Dermis blood vessel endothelial cell (primary cell): ENCODE results near the gene BARHL1. TPM values are rescaled to one million over a fixed set of nuclear protein-coding genes. Genes with fewer than 3 reads are reported as not detected.

Experiments
- DNase-seq: peaks from one replicate; pipeline ENCODE4 v3.0.0; 2010
- total RNA-seq: library from RNA; depleted of rRNA; stranded (reverse); fragments of >200 nt; gene quantifications from 2 replicates; pipeline ENCODE4 v1.2.3, GENCODE V29; 2014

BARHL1 gene
- total RNA-seq, 1 donor from 2014 or later, result not detected

- DNase-seq, result no peak
Measured at GRCh38 chr9:132587592-132587955, 5.2 kb downstream of the BARHL1 start.

GRCh38 chr9:132588098-132588497 is 5.7 kb downstream of the BARHL1 start:
- DNase-seq, result no peak

GRCh38 chr9:132588501-132589147 is 6.2 kb downstream of the BARHL1 start:
- DNase-seq, result no peak

DNA sequence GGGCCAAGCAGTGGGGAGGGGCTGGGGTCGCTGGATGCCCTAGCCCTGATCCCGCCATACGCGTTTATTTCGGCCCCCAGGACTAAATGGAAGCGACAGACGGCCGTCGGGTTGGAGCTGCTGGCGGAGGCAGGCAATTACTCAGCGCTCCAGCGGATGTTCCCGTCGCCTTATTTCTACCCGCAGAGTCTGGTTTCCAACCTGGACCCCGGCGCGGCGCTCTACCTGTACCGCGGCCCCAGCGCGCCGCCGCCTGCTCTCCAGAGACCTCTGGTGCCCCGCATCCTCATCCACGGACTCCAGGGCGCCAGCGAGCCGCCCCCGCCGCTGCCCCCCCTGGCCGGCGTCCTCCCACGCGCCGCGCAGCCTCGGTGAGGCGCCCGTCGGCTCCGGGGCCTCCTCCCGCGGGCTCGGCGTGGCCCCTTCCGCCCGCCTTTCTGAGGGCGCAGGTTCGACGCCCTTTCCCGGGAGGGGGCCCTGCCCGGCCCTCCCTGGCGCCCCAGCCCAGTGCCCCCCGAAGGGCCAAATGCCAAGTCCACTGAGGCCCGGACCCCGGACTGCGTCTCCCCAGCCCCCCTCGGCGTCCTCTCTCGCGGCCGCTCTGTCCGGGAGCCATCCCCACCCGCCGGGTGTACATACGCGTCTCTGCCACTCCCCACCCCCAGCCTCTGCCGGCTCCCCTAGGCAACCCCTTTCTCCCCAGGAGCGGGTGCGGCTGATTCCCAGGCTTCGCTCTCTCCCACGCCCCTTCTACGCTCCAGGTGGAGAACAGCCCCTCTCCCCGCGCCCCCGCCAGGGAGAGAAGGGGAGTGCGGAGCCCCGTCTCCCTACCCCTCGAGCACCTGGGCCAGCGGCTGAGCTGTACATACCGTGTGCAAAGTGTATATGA is 7.0 kb downstream of the BARHL1 start:
- DNase-seq, result no peak

- DNase-seq, result no peak
Measured at GRCh38 chr9:132590037-132590317, 7.6 kb downstream of the BARHL1 start.

GRCh38 chr9:132590318-132591182 is 8.1 kb downstream of the BARHL1 start:
- no peak for DNase-seq

GRCh38 chr9:132591244-132591643 is 8.8 kb downstream of the BARHL1 start:
- no peak for DNase-seq

- DNase-seq, result no peak
Measured at GRCh38 chr9:132591751-132592314, 9.4 kb downstream of the BARHL1 start.

- no peak for DNase-seq
Measured at GRCh38 chr9:132592451-132592850, 10.0 kb downstream of the BARHL1 start.

DNA sequence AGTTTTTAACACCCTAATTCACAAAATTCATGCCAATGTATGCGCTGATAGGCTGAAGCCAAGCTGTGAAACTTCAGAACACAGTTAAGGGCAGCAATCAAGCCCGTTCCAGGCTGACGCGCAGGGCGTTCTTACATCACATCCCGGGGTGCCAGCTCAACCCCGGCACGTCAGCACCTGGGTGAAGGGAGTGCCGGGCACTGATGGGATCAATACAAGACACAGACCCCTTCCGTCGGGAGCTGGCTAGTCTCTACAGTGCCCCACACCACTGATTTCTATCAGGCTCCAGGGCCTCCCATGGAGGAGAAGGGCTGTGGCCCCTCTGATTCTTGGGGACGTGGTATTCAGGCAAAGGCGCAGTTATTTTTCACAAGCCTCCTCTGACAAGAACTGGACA is 12.0 kb downstream of the BARHL1 start:
- DNase-seq, result no peak

GRCh38 chr9:132595319-132595718 is 12.9 kb downstream of the BARHL1 start:
- no peak for DNase-seq

DNA sequence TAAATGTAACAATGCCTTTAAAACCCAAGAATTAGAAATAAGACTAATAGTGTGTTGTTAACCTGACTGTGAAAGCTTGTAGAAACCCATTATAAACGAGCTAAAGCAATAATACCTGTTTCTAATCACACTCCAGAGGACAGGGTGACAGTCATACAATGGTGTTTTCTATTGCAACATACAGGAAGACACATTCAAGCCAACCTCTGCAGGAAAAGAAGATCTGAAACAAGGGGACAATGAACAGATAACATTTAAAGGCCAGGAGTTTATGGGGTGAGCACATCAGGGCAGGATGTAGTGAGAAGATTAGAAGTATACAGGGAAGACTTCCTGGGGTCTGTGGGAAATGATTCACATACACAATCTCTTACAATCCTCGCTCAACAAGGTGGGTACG is 13.8 kb downstream of the BARHL1 start:
- no peak for DNase-seq

- DNase-seq, result no peak
Measured at GRCh38 chr9:132597073-132597775, 14.8 kb downstream of the BARHL1 start.

DNA sequence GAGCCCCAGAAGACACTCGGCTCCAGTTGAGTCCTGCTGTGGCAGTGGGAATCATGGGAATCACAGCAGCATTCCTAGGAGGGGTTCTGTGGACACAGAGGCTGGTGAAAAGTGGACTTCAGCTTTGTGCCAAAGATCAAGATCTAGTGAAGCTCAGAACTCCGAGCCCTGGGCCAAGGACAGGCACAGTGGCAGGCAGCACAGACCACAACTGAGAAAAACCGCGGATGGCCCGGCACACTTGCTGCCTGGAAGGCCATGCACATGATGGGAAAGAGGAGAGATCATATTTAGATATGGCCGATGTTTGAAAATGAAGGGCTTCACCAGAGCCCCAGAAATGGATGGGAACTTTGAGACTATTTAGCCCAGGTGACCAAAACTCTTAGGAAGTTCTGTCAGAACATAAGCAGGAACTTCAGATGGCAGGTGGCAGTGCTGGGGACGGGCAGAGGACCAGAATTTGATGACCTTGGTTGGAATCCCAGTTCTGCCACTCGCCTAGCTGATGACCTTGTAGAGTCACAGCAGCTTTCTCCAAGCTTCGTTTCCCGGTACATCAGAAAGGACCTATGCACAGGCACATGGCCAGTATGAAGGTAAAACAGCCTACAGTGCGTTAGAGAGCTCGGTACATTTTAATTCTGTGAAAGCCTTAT is 18.0 kb downstream of the BARHL1 start:
- no peak for DNase-seq

GRCh38 chr9:132602207-132602606 is 19.8 kb downstream of the BARHL1 start:
- DNase-seq, result peak; percentile 18

GRCh38 chr9:132605387-132605786 is 23.0 kb downstream of the BARHL1 start:
- DNase-seq, result no peak

DNA sequence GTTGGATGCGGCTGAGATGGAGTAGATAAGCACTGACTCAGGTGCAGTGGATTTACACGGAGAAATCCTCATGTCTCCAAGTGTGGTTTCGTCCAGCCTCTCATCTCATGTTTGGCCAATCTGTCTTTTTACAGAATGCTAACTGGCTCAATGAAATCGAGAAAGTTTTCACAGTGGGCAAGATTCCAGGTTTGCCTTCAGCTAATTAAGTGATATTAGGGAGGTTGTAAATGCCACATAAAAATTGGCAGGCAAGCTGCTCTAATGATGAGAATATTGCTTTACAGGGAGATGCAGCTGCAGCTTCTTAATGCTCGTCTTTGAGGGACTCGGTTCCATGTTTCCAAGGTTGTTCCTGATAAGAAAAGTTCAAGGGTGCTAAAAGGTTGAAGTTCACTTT is 23.7 kb downstream of the BARHL1 start:
- DNase-seq, result no peak

- no peak for DNase-seq
Measured at GRCh38 chr9:132609184-132609583, 26.8 kb downstream of the BARHL1 start.

DNA sequence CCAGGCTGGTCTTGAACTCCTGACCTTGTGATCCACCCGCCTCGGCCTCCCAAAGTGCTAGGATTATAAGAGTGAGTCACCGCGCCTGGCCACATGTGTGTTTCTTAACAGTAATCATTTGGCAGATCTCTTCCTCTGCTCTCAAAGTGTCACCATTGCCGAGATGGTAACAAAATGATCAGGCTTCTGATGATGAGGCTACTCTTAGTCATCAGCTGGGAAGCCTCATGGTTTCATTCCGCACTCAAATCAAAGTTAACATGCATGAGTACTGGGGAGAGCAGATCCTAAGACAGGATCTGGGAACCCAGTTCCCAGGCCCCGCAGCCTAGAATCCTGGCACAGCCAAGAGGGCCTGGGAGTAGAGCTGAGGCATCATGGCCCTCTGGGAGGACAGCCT is 27.4 kb downstream of the BARHL1 start:
- no peak for DNase-seq

- DNase-seq, result no peak
Measured at GRCh38 chr9:132610661-132611060, 28.3 kb downstream of the BARHL1 start.

DNA sequence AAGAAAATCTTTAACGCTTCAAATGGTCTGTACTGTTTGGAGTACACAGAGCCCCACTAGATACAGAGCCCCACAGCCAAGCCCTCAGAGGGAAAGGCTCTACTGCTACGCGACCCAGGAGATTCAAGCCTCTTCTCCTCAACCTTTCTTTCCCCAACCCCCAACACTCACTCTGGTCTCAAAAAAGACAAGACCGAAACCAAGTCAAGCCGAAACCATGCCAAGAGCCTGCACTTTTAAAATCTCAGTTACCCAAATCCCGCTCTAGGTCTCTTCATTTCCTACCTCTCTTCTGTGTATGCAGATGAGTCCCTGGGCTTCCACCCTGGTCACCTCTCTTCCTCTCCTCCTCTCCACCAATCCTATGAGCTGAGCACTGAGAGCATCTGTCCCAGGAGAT is 31.9 kb downstream of the BARHL1 start:
- no peak for DNase-seq

- no peak for DNase-seq
Measured at GRCh38 chr9:132615774-132616173, 33.4 kb downstream of the BARHL1 start.
